ENCODE measurements around the gene TARS1. TPM values are rescaled to one million over a fixed set of nuclear protein-coding genes. Genes with fewer than 3 reads are reported as not detected.

The TARS1 gene
- total and polyA plus RNA-seq, 2 of the 4 experiments (the other 2 are of a cell fraction): 90.8 to 175 TPM

GRCh38 chr5:33440482-33441240 is at the start of gene TARS1 (continued):
- TF ChIP-seq ELK1 (IDR thresholded peaks at IDR 0.05; ENCODE audit: borderline replicate concordance, low read depth, low read length): no peak
- TF ChIP-seq NFE2L2 (IDR thresholded peaks at IDR 0.05; ENCODE audit: low read depth, low read length): no peak
- TF ChIP-seq RAD21 (IDR thresholded peaks at IDR 0.05; ENCODE audit: low read length): no peak
- TF ChIP-seq POLR2A (IDR thresholded peaks at IDR 0.05; ENCODE audit: low read depth, low read length): peak; percentile 91
- peak; percentile 97 for TF ChIP-seq CEBPB (IDR thresholded peaks at IDR 0.05; ENCODE audit: low read depth, low read length)
- TF ChIP-seq MXI1 (IDR thresholded peaks at IDR 0.05; ENCODE audit: borderline replicate concordance, low read depth, low read length): peak; percentile 75; the same call in 1 of the 2 replicates

Measured in IMR-90 (cell line).